ENCODE results near the gene STT3A.
"Not testable (repeated sequence)": the region's sequence is repeated elsewhere in the genome, so short reads cannot be mapped to it uniquely, and the experiment has no call there.

The STT3A gene

GRCh38 chr11:125570952-125571351, 21.7 kb upstream of the STT3A start:
- TF ChIP-seq, protein P1, sequence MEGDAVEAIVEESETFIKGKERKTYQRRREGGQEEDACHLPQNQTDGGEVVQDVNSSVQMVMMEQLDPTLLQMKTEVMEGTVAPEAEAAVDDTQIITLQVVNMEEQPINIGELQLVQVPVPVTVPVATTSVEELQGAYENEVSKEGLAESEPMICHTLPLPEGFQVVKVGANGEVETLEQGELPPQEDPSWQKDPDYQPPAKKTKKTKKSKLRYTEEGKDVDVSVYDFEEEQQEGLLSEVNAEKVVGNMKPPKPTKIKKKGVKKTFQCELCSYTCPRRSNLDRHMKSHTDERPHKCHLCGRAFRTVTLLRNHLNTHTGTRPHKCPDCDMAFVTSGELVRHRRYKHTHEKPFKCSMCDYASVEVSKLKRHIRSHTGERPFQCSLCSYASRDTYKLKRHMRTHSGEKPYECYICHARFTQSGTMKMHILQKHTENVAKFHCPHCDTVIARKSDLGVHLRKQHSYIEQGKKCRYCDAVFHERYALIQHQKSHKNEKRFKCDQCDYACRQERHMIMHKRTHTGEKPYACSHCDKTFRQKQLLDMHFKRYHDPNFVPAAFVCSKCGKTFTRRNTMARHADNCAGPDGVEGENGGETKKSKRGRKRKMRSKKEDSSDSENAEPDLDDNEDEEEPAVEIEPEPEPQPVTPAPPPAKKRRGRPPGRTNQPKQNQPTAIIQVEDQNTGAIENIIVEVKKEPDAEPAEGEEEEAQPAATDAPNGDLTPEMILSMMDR (IDR thresholded peaks at IDR 0.05; ENCODE audit: insufficient read depth, low read depth, low read length, missing control alignments) = no peak
- H3K4me3 ChIP-seq (ENCODE audit: low read length) = peak overlapping the region; percentile 85
- DNase-seq (ENCODE audit: low read depth) = no peak

GRCh38 chr11:125572916-125573315, 19.7 kb upstream of the STT3A start:
- DNase-seq (ENCODE audit: low read depth) = no peak
- TF ChIP-seq, protein P1 (IDR thresholded peaks at IDR 0.05; ENCODE audit: insufficient read depth, low read depth, low read length, missing control alignments) = no peak

GRCh38 chr11:125577181-125577580, 15.5 kb upstream of the STT3A start:
- not testable (repeated sequence) for H3K4me3 ChIP-seq (ENCODE audit: low read length); DNase-seq (ENCODE audit: low read depth)

More at GRCh38 chr11:125572916-125573315, 19.7 kb upstream of the STT3A start:
- H3K4me3 ChIP-seq (ENCODE audit: low read length) = no peak overlapping the region

DNA sequence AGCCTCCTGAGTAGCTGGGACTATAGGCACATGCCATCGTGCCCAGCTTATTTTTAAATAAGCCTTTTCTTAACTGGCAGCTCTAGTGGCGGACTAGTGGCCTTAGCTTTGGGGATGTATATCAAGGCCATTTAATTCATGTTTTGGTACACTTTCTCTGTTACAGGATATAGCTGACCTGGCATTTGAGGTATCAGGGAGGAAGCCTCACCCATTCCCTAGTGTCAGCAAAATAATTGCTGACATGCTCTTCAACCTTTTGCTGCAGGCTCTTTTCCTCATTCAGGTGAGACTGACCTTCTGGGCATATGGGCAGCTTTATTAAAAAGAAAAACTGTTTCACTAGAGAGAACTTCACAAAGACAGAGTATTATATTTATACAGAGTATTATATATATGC, 13.9 kb upstream of the STT3A start:
- TF ChIP-seq, protein P1 (IDR thresholded peaks at IDR 0.05; ENCODE audit: insufficient read depth, low read depth, low read length, missing control alignments) = no peak
- no peak for DNase-seq (ENCODE audit: low read depth)
- no peak overlapping the region for H3K4me3 ChIP-seq (ENCODE audit: low read length)

DNA sequence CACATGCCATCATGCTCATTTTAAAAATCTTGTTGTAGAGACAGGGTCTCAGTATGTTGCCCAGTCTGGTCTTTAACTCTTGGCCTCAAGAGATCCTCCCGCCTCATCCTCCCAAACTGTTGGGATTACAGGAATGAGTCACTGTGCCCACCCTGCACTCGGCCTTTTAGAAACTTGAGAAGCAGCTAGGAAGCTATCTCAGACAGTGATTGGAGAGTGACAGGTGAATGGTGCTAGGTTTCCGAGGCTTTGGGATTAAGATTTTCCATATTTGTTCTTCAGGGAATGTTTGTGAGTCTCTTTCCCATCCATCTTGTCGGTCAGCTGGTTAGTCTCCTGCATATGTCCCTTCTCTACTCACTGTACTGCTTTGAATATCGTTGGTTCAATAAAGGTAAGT, 12.8 kb upstream of the STT3A start:
- TF ChIP-seq, protein P1 (IDR thresholded peaks at IDR 0.05; ENCODE audit: insufficient read depth, low read depth, low read length, missing control alignments) = no peak
- no peak for DNase-seq (ENCODE audit: low read depth)
- no peak overlapping the region for H3K4me3 ChIP-seq (ENCODE audit: low read length)

- no peak for DNase-seq (ENCODE audit: low read depth)
- H3K4me3 ChIP-seq (ENCODE audit: low read length) = no peak overlapping the region
- TF ChIP-seq, protein P1 (IDR thresholded peaks at IDR 0.05; ENCODE audit: insufficient read depth, low read depth, low read length, missing control alignments) = no peak
Measured at GRCh38 chr11:125583496-125583895, 9.2 kb upstream of the STT3A start.

- no peak for DNase-seq (ENCODE audit: low read depth)
- no peak overlapping the region for H3K4me3 ChIP-seq (ENCODE audit: low read length)
- TF ChIP-seq, protein P1 (IDR thresholded peaks at IDR 0.05; ENCODE audit: insufficient read depth, low read depth, low read length, missing control alignments) = no peak
Measured at GRCh38 chr11:125585487-125585886, 7.2 kb upstream of the STT3A start.
